ENCODE data around the gene HOXA13. TPM values are rescaled to one million over a fixed set of nuclear protein-coding genes. Genes with fewer than 3 reads are reported as not detected.

Gene HOXA13
- polyA plus RNA-seq, 1 donor (not counting 4 experiments of a cell fraction or from before 2014, with no cell fraction given), result not detected

DNA sequence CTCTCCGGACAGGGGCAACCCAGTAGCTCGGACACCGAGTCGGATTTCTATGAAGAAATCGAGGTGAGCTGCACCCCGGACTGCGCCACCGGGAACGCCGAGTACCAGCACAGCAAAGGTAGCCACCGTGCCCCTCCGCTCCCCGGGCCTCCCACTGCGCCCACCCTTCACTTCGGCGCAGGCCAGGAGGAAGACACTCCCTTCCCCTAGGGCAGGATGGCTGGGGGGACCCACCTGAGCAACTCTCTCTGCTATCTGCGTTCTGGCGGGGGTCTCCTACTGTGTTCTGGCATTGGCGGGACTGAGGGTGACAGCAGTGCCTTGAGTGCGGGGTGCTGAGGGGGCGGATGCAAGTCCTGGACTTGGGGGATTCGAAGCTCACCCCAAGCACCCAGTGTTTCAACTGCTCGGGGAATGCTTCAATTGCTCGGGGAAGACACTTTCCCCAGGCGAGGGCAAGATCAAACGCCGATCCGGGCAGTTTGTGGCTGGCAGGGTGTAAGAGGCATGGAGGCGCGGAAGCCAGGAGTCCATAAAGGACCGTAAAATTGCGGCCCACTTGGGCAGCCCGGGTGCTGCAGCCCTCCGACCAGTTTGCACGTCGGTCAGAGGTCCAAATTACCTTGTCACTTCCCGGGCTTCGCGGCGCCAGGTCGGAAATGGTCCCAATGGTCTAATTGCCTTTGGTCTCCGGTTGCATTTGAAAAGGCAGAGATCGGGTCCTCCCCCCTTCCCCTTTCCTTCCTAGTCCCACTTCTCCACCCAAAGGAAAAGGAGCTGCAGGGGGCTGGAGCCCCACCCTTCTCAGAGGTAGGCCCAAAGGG is 43.7 kb upstream of the HOXA13 start:
- no peak for FAIRE-seq

DNA sequence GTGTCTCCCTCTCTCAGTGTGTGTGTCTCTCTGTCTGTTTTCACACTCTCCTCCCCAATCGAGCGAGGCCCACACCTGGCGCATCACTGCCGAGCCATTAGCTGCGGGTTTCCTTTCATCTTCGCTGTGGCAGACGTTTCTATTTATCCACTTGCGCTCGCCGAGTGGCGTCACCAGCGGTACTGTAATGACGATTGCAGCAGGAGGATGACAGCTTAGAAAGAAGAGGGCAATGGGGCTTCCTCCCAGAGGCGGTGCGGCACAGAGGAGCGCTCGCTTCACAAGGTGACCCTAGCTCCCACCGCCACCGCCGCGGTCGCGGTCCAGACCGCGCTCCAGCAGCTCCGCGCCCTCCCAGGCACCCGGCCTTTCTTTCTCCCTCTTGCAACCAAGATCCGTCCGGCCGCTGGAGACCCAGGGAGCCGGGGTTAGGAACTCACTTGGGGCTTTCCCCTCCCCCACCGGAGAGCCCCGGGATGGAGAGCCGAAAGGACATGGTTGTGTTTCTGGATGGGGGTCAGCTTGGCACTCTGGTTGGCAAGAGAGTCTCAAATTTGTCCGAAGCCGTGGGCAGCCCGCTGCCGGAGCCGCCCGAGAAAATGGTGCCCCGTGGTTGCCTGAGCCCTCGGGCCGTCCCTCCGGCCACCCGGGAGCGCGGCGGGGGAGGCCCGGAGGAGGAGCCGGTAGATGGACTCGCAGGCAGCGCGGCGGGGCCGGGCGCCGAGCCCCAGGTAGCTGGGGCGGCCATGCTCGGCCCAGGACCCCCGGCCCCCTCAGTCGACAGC is 42.9 kb upstream of the HOXA13 start, which contains the start of gene EVX1:
TSS of gene EVX1 (plus strand) at position 248 of the 785 bp plus-strand sequence. CDS start at position 477, 229 bp downstream.
- DNase-seq (ENCODE audit: low read depth, low spot score), result no peak
- Histone ChIP-seq H3K9me3 (ENCODE audit: control insufficient read depth, low read depth, low read length) (no peaks in the 10 kb centered on the region), H3K27me3 (ENCODE audit: control insufficient read depth, extremely low read depth, insufficient read depth, low read length) (peaks cover 100% of the 10 kb centered on the region), H3K4me3 (ENCODE audit: control insufficient read depth in 2 of 3, extremely low read depth in 1 of 3, insufficient read depth in 2 of 3, low read depth in 1 of 3, low read length in 3 of 3) (no peak within 1 kb of the TSS), H4K20me1 (ENCODE audit: control insufficient read depth, extremely low read depth, insufficient read depth, low read length) (peaks cover 8% of the 10 kb centered on the region), H3K9ac (ENCODE audit: control insufficient read depth, extremely low read depth, insufficient read depth, low read length) (no peak within 1 kb of the TSS), H2AFZ (ENCODE audit: control insufficient read depth, low read length) (no peak within 1 kb of the TSS), H3K4me1 (ENCODE audit: control insufficient read depth, extremely low read depth, insufficient read depth, low read length) (peaks cover 6% of the 10 kb centered on the region), H3K4me2 (ENCODE audit: control insufficient read depth, extremely low read depth, insufficient read depth, low read depth, low read length) (peak within 1 kb of the TSS; percentile 27), H3K27ac (ENCODE audit: control insufficient read depth, insufficient read depth, low read length) (no peak within 1 kb of the TSS), H3K79me2 (ENCODE audit: control insufficient read depth, insufficient read depth, low read length) (no peaks in the 10 kb centered on the region), H3K36me3 (ENCODE audit: control insufficient read depth in 2 of 2, extremely low read depth in 1 of 2, insufficient read depth in 2 of 2, low read length in 2 of 2) (no peaks in the 10 kb centered on the region), H3K9me1 (ENCODE audit: control insufficient read depth, extremely low read depth, insufficient read depth, low read length) (no peaks in the 10 kb centered on the region)
- dilution Hi-C loops (cut with MboI; ENCODE audit: extremely low pct_ligation_motif_present, low sequenced_read_pairs), result no loop called here
- TF ChIP-seq EZH2 (IDR thresholded peaks at IDR 0.05; ENCODE audit: low read length), result peak; percentile 90
- TF ChIP-seq, protein P1, sequence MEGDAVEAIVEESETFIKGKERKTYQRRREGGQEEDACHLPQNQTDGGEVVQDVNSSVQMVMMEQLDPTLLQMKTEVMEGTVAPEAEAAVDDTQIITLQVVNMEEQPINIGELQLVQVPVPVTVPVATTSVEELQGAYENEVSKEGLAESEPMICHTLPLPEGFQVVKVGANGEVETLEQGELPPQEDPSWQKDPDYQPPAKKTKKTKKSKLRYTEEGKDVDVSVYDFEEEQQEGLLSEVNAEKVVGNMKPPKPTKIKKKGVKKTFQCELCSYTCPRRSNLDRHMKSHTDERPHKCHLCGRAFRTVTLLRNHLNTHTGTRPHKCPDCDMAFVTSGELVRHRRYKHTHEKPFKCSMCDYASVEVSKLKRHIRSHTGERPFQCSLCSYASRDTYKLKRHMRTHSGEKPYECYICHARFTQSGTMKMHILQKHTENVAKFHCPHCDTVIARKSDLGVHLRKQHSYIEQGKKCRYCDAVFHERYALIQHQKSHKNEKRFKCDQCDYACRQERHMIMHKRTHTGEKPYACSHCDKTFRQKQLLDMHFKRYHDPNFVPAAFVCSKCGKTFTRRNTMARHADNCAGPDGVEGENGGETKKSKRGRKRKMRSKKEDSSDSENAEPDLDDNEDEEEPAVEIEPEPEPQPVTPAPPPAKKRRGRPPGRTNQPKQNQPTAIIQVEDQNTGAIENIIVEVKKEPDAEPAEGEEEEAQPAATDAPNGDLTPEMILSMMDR (optimal IDR thresholded peaks at IDR 0.05 in 1 of 3, IDR thresholded peaks at IDR 0.05 in 1 of 3, conservative IDR thresholded peaks at IDR 0.05 in 1 of 3; ENCODE audit: extremely low read depth in 1 of 3, insufficient read depth in 2 of 3, low read length in 3 of 3), result no peak
- no peak for FAIRE-seq

More for the DNA sequence above, 43.7 kb upstream of the HOXA13 start:
- Histone ChIP-seq H2AFZ (ENCODE audit: control insufficient read depth, low read length) (no peak overlapping the region), H3K4me2 (ENCODE audit: control insufficient read depth, extremely low read depth, insufficient read depth, low read depth, low read length) (no peak overlapping the region), H4K20me1 (ENCODE audit: control insufficient read depth, extremely low read depth, insufficient read depth, low read length) (peaks cover 8% of the 10 kb centered on the region), H3K9me1 (ENCODE audit: control insufficient read depth, extremely low read depth, insufficient read depth, low read length) (no peaks in the 10 kb centered on the region), H3K4me1 (ENCODE audit: control insufficient read depth, extremely low read depth, insufficient read depth, low read length) (peaks cover 9% of the 10 kb centered on the region), H3K4me3 (ENCODE audit: control insufficient read depth in 2 of 3, extremely low read depth in 1 of 3, insufficient read depth in 2 of 3, low read depth in 1 of 3, low read length in 3 of 3) (no peak overlapping the region), H3K27me3 (ENCODE audit: control insufficient read depth, extremely low read depth, insufficient read depth, low read length) (peaks cover 100% of the 10 kb centered on the region), H3K36me3 (ENCODE audit: control insufficient read depth in 2 of 2, extremely low read depth in 1 of 2, insufficient read depth in 2 of 2, low read length in 2 of 2) (no peaks in the 10 kb centered on the region), H3K79me2 (ENCODE audit: control insufficient read depth, insufficient read depth, low read length) (no peaks in the 10 kb centered on the region), H3K9me3 (ENCODE audit: control insufficient read depth, low read depth, low read length) (no peaks in the 10 kb centered on the region), H3K9ac (ENCODE audit: control insufficient read depth, extremely low read depth, insufficient read depth, low read length) (no peak overlapping the region), H3K27ac (ENCODE audit: control insufficient read depth, insufficient read depth, low read length) (no peak overlapping the region)
- DNase-seq (ENCODE audit: low read depth, low spot score), result no peak
- TF ChIP-seq, protein P1 (optimal IDR thresholded peaks at IDR 0.05 in 1 of 3, IDR thresholded peaks at IDR 0.05 in 1 of 3, conservative IDR thresholded peaks at IDR 0.05 in 1 of 3; ENCODE audit: extremely low read depth in 1 of 3, insufficient read depth in 2 of 3, low read length in 3 of 3), result no peak
- TF ChIP-seq EZH2 (IDR thresholded peaks at IDR 0.05; ENCODE audit: low read length), result peak; percentile 94
- dilution Hi-C loops (cut with MboI; ENCODE audit: extremely low pct_ligation_motif_present, low sequenced_read_pairs), result no loop called here

Data from keratinocyte (primary cell).